ENCODE results near the gene DNAH14. TPM values are rescaled to one million over a fixed set of nuclear protein-coding genes. Genes with fewer than 3 reads are reported as not detected.
A peak's percentile ranks its signal among the peaks of the same experiment; 100 is the strongest.
"Not testable (repeated sequence)": the region's sequence is repeated elsewhere in the genome, so short reads cannot be mapped to it uniquely, and the experiment has no call there.

Gene DNAH14
- polyA plus RNA-seq, 1 donor from 2014 or later = 0.10 TPM

- H3K27me3 Mint-ChIP-seq = no peaks in the 10 kb centered on the region
- no peak overlapping the region for H3K27ac Mint-ChIP-seq
- H3K4me1 Mint-ChIP-seq = no peaks in the 10 kb centered on the region
- H3K4me3 Mint-ChIP-seq = no peak overlapping the region
- H3K36me3 Mint-ChIP-seq = no peaks in the 10 kb centered on the region
- H3K9me3 Mint-ChIP-seq = peaks cover 8 to 18% (median 12%) of the 10 kb centered on the region in 3 donors
Observed at GRCh38 chr1:224998185-224998584, 68.7 kb downstream of the DNAH14 start.

GRCh38 chr1:225004396-225004795, 74.9 kb downstream of the DNAH14 start:
- Mint-ChIP-seq H3K27ac (no peak overlapping the region), H3K4me3 (no peak overlapping the region), H3K27me3 (peaks cover 2% of the 10 kb centered on the region), H3K36me3 (no peaks in the 10 kb centered on the region), H3K4me1 (no peaks in the 10 kb centered on the region), H3K9me3 (peaks cover 2 to 12% (median 9%) of the 10 kb centered on the region in 3 donors)

GRCh38 chr1:225006352-225006751, 76.9 kb downstream of the DNAH14 start:
- H3K27me3 Mint-ChIP-seq, H3K4me3 Mint-ChIP-seq, H3K36me3 Mint-ChIP-seq, H3K4me1 Mint-ChIP-seq, H3K27ac Mint-ChIP-seq: not testable (repeated sequence)
- H3K9me3 Mint-ChIP-seq = peaks cover 5 to 13% (median 6%) of the 10 kb centered on the region in 3 donors

- H3K36me3 Mint-ChIP-seq, H3K27me3 Mint-ChIP-seq, H3K4me1 Mint-ChIP-seq, H3K4me3 Mint-ChIP-seq, H3K27ac Mint-ChIP-seq: not testable (repeated sequence)
- peaks cover 5 to 13% (median 5%) of the 10 kb centered on the region in 3 donors for H3K9me3 Mint-ChIP-seq
Observed at GRCh38 chr1:225008050-225008449, 78.6 kb downstream of the DNAH14 start.

GRCh38 chr1:225021037-225021436, 91.6 kb downstream of the DNAH14 start:
- Mint-ChIP-seq H3K9me3 (peaks cover 0 to 4% (median 0%) of the 10 kb centered on the region in 3 donors), H3K27me3 (peaks cover 7% of the 10 kb centered on the region), H3K36me3 (no peaks in the 10 kb centered on the region), H3K4me1 (no peaks in the 10 kb centered on the region), H3K27ac (no peak overlapping the region), H3K4me3 (no peak overlapping the region)

- Mint-ChIP-seq H3K4me3 (no peak overlapping the region), H3K36me3 (no peaks in the 10 kb centered on the region), H3K9me3 (peaks cover 0 to 12% (median 2%) of the 10 kb centered on the region in 3 donors), H3K4me1 (no peaks in the 10 kb centered on the region), H3K27ac (no peak overlapping the region), H3K27me3 (no peaks in the 10 kb centered on the region)
Observed at GRCh38 chr1:225026701-225027100, 97.2 kb downstream of the DNAH14 start.

- H3K27me3 Mint-ChIP-seq, H3K4me1 Mint-ChIP-seq, H3K27ac Mint-ChIP-seq, H3K9me3 Mint-ChIP-seq, H3K36me3 Mint-ChIP-seq, H3K4me3 Mint-ChIP-seq: not testable (repeated sequence)
Observed at GRCh38 chr1:225036441-225036840, 107.0 kb downstream of the DNAH14 start.

GRCh38 chr1:225042263-225042662, 112.8 kb downstream of the DNAH14 start:
- Mint-ChIP-seq H3K27me3 (no peaks in the 10 kb centered on the region), H3K27ac (no peak overlapping the region), H3K36me3 (no peaks in the 10 kb centered on the region), H3K9me3 (peaks cover 0 to 2% (median 0%) of the 10 kb centered on the region in 3 donors), H3K4me3 (no peak overlapping the region), H3K4me1 (no peaks in the 10 kb centered on the region)

GRCh38 chr1:225044258-225044657, 114.8 kb downstream of the DNAH14 start:
- Mint-ChIP-seq H3K9me3 (no peaks in the 10 kb centered on the region), H3K27me3 (no peaks in the 10 kb centered on the region), H3K4me3 (no peak overlapping the region), H3K27ac (no peak overlapping the region), H3K36me3 (no peaks in the 10 kb centered on the region), H3K4me1 (no peaks in the 10 kb centered on the region)

GRCh38 chr1:225049594-225049993, 120.1 kb downstream of the DNAH14 start:
- no peaks in the 10 kb centered on the region for H3K4me1 Mint-ChIP-seq
- H3K27me3 Mint-ChIP-seq = no peaks in the 10 kb centered on the region
- H3K4me3 Mint-ChIP-seq = no peak overlapping the region
- no peak overlapping the region for H3K27ac Mint-ChIP-seq
- no peaks in the 10 kb centered on the region for H3K9me3 Mint-ChIP-seq
- no peaks in the 10 kb centered on the region for H3K36me3 Mint-ChIP-seq

GRCh38 chr1:225063722-225064121, 134.2 kb downstream of the DNAH14 start:
- no peaks in the 10 kb centered on the region for H3K4me1 Mint-ChIP-seq
- H3K36me3 Mint-ChIP-seq = peaks cover 2% of the 10 kb centered on the region
- no peak overlapping the region for H3K27ac Mint-ChIP-seq
- H3K4me3 Mint-ChIP-seq = no peak overlapping the region
- H3K9me3 Mint-ChIP-seq = peaks cover 2 to 12% (median 3%) of the 10 kb centered on the region in 3 donors
- H3K27me3 Mint-ChIP-seq = no peaks in the 10 kb centered on the region

- H3K36me3 Mint-ChIP-seq = no peaks in the 10 kb centered on the region
- no peak overlapping the region for H3K4me3 Mint-ChIP-seq
- peaks cover 4 to 28% (median 13%) of the 10 kb centered on the region in 3 donors for H3K9me3 Mint-ChIP-seq
- H3K4me1 Mint-ChIP-seq = no peaks in the 10 kb centered on the region
- peak overlapping the region in 1 of 3 donors; percentile 63 for H3K27ac Mint-ChIP-seq
- no peaks in the 10 kb centered on the region for H3K27me3 Mint-ChIP-seq
Observed at GRCh38 chr1:225070972-225071371, 141.5 kb downstream of the DNAH14 start.

- Mint-ChIP-seq H3K27me3 (no peaks in the 10 kb centered on the region), H3K36me3 (no peaks in the 10 kb centered on the region), H3K9me3 (peaks cover 0 to 2% (median 2%) of the 10 kb centered on the region in 3 donors), H3K27ac (no peak overlapping the region), H3K4me1 (no peaks in the 10 kb centered on the region), H3K4me3 (no peak overlapping the region)
Observed at GRCh38 chr1:225097175-225097574, 167.7 kb downstream of the DNAH14 start.

GRCh38 chr1:225111000-225111399, 181.5 kb downstream of the DNAH14 start:
- Mint-ChIP-seq H3K36me3 (peaks cover 2% of the 10 kb centered on the region), H3K27me3 (peaks cover 6% of the 10 kb centered on the region), H3K4me3 (no peak overlapping the region), H3K9me3 (peaks cover 0 to 3% (median 0%) of the 10 kb centered on the region in 3 donors), H3K27ac (no peak overlapping the region), H3K4me1 (no peaks in the 10 kb centered on the region)

- Mint-ChIP-seq H3K9me3 (peaks cover 0 to 2% (median 0%) of the 10 kb centered on the region in 3 donors), H3K27me3 (peaks cover 6% of the 10 kb centered on the region), H3K27ac (no peak overlapping the region)
Observed at GRCh38 chr1:225113265-225113664, 183.8 kb downstream of the DNAH14 start.

GRCh38 chr1:225114354-225114990, 185.0 kb downstream of the DNAH14 start:
- peaks cover 2% of the 10 kb centered on the region for H3K36me3 Mint-ChIP-seq

More at GRCh38 chr1:225113265-225113664, 183.8 kb downstream of the DNAH14 start:
- peaks cover 2% of the 10 kb centered on the region for H3K36me3 Mint-ChIP-seq
- no peaks in the 10 kb centered on the region for H3K4me1 Mint-ChIP-seq
- H3K4me3 Mint-ChIP-seq = no peak overlapping the region

More at GRCh38 chr1:225114354-225114990, 185.0 kb downstream of the DNAH14 start:
- no peaks in the 10 kb centered on the region for H3K4me1 Mint-ChIP-seq
- H3K27me3 Mint-ChIP-seq = peaks cover 4% of the 10 kb centered on the region
- no peak overlapping the region for H3K4me3 Mint-ChIP-seq
- H3K9me3 Mint-ChIP-seq = peaks cover 0 to 2% (median 0%) of the 10 kb centered on the region in 3 donors
- H3K27ac Mint-ChIP-seq = no peak overlapping the region
